GM18951 (cell line): ENCODE results near the gene HEATR5A.
"Not testable (repeated sequence)": the region's sequence is repeated elsewhere in the genome, so short reads cannot be mapped to it uniquely, and the experiment has no call there.

ENCODE experiments used
- POLR2A ChIP-seq: IDR thresholded peaks from 4 replicates; pipeline ENCODE4 v1.6.1; 2011; ENCODE audit warnings: mild to moderate bottlenecking; ENCODE audit not compliant: insufficient read length, insufficient read depth; ENCODE audit errors: extremely low read depth
- in situ Hi-C: fragments of 300-500 bp; cut with MboI; formaldehyde crosslinking; loops from one replicate; pipeline ENCODE4 v1.12.0; 2022; ENCODE audit warnings: low sequenced_read_pairs, mixed read lengths, inconsistent platforms; ENCODE audit not compliant: unreplicated experiment

HEATR5A gene

DNA sequence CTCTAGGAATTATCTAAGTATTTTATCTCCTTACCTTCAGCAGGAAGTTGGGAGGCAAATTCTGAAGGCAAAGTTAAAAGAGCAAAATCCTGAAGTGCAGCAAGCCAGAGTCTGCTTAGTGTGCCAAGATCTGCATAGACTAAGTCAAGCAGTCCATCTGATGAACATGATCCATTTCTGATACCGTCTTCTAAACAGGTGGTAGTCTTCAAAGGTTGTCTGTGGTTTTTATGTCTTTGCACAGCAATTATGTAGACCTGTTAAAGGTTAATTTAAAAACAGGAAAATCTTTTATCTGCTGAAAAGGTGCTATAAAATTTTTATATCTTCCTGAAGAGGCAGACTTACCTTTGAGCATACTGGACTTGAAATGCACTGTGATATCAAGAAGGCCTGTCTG lies 107.4 kb downstream of the HEATR5A start:
- TF ChIP-seq POLR2A: no peak
- in situ Hi-C loops: no loop called here

DNA sequence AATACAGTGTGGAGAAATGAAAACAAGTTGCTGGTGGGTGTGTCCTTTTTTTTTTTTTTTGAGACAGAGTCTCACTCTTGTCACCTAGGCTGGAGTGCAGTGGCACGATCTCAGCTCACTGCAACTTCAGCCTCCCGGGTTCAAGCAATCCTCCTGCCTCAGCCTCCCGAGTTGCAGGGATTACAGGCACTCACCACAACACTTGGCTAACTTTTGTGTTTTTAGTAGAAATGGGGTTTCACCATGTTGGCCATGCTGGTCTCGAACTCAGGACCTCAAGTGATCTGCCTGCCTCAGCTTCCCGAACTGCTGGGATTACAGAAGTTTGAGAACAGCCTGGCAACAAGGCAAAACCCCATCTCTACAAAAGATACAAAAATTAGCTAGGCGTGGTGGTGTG lies 108.0 kb downstream of the HEATR5A start:
- in situ Hi-C loops: not testable (repeated sequence)

DNA sequence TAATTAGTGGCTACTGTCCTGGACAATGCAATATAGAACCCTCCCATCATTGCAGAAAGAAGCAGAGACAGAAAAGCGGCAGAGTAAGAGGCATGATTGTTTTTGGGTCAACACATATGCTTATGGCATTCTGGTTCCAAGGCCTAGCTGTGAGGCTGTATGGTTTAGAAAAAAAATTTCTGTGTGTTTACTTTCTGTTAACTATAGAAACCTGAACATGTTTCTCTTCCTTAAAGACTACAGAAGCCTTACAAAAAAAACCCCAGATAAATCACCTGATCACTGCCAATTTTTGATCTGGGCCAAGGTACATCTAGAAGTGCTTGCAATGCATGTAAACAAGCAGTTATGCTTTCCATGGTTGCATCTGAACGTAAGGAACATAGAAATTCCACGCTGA lies 112.7 kb downstream of the HEATR5A start:
- no peak for TF ChIP-seq POLR2A
- in situ Hi-C loops: no loop called here

DNA sequence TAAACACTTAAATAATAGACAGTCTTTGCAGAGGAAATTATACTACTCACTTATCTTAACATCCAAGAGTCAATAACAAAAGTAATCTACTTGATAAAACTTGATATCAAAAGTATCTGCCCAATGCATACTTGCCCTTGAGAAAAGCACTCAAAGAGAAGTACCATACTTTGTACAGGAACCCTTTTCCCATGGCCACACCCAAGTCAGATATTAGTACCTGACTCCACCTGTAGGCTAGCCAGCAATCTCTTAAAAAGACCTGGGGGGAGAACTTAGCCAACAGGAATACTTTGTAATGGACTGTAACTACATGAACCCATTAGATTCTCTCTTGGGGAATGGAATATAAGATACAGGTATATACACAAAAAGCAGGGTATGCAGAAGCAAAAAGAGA lies 113.2 kb downstream of the HEATR5A start:
- in situ Hi-C loops: no loop called here
- no peak for TF ChIP-seq POLR2A

DNA sequence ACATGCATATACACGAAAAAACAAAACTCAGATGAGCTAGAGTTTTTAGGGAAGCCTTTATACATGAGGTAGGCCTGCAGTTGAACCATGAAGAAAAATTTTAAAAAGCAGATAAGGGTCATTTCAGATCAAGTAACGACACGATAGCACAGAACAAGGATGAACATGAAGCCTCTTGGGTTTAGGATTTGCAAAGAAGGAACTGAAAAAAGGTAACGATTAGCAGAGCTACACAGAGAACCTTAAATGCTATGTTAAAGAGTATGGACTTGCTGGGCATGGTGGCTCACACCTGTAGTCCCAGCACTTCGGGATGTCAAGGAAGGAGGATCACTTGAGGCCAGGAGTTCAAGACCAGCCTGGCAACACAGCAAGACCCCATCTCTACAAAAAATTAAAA lies 116.7 kb downstream of the HEATR5A start:
- in situ Hi-C loops: no loop called here
- no peak for TF ChIP-seq POLR2A

DNA sequence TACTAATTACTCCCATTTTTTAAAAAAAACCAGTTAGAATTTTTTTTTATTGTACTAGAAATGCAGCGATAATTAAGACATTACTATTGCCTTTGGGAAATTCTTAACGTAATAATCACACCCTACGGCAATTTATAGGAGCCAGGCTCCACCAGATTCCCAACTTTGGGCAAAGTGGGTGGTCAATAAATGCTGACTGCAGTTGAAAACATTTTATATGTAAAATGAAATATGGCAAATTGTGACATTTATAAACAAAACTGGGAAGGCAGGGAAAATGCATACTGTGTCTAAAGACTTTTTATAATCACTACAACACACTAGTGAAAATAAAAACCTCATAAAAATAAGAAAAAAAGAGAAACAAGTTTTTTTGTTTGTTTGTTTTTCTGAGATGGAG lies 119.5 kb downstream of the HEATR5A start:
- no peak for TF ChIP-seq POLR2A
- in situ Hi-C loops: no loop called here

DNA sequence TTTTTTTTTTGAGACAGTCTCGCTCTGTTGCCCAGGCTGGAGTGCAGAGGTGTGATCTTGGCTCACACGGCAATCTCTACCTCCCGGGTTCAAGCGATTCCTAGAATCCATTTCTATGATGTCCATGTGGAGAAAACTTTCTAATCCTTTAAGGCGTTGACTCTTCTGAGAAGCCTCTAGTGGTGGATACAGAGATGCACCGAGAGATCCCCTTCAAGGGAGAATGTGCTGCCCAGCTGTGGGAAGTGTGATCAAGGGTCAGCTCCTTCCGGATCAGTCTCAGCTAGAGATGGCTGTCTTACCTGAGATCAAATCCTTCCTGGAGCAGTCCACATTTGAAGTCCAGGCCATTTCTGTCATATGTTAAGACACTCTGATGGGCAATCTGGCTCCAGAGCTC lies 120.1 kb downstream of the HEATR5A start:
- TF ChIP-seq POLR2A: no peak
- in situ Hi-C loops: no loop called here

DNA sequence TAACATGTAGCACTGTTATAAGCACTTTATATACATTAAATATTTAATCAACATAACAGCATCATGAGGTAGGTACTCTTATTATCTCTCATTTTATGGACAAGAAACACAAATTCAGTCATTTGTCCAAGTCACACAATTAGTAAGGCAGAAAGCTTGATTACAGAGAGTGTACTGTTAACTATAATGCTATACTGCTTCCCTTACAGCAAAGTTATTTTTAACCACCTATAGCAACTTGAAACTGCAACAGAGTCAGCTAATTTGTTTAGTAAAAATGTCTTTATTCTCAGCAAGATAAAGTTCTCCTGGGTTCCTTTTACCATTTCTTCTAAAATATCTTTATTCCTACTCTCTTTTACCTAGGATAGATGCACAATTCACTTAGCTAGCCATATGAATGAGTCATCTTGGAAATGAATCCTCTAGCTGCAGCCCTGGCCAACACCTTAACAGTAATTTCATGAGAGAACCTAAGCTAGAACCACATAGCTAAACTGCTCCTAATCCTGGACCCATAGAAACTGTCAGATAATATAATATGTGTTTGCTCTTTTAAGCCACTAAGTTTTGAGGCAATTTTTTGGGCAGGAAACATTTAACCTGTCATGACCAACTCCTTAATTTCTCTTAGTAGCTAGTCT lies 122.5 kb downstream of the HEATR5A start:
- in situ Hi-C loops: no loop called here
- TF ChIP-seq POLR2A: no peak

DNA sequence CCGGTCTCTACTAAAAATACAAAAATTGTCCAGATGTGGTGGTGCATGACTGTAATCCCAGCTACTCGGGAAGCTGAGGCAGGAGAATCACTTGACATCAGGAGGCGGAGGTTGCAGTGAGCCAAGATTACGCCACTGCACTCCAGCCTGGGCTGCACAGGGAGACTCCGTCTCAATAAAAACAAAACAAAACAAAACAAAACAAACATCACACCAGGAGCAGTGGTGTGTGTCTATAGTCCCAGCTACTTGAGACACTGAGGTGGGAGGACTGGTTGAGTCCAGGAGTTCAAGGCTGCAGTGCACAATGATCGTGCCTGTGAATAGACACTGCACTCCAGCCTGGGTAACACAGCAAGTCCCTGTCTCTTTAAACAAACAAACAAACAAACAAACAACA lies 123.2 kb downstream of the HEATR5A start:
- in situ Hi-C loops: no loop called here
- TF ChIP-seq POLR2A: no peak

DNA sequence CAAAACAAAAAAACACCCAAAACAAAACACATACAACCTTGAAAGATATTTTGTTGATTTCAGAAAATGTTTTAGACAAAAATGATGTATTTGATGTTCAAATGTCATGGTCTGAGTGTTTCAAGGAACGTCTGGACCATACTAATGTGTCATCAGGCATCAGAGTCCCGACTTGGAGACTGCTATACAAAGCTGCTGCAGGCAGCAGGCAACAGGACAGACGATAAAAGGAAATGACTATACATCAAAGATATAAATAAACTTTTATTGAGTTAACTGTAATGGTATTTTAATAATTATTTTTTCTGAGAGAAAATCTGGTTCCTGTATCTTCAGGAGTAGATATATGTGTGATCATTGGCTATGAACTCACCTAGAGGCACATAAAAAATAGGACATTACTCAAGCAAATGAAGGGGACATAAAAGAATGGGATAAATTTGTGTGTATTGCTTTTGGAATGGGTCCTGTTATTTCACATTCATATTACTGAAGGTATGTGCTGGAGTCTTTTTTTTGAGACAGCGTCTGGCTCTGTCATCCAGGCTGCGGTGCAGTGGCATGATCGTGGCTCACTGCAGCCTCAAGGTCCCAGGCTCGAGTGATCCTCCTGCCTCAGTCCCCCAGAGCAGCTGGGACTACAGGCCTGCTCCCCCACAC lies 125.5 kb downstream of the HEATR5A start:
- TF ChIP-seq POLR2A: no peak
- in situ Hi-C loops: no loop called here

DNA sequence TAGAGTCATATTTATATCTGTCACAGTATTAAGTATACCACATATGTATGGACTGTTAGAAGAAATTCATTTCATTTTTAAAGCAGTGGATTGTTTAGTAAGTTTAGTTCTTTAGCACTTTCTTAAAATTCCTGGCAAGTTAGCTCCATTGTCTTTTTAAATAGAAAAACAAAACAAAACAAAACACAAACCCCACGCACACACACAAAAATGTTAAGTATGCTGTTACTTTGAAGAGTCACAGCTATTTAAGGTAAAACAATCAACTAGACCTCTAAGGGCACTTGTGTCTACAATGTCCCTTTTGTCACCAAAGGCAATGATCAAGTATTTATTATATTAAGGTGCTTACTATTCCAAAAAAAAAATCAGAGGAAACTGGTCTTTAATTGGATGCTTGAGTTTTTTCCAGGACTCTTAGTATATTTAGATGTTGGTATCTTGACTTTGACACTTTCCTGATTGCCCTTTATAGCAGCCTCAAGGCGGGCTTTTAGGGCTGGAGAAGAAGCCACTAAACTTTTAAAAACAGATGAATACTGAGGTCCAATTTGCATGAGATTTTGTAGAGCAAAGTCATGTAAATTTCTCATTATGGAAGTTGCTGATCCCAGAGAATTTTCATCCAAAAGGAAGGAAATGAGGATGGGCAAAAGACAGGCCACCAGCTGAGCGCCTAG lies 127.3 kb downstream of the HEATR5A start:
- in situ Hi-C loops: no loop called here
- no peak for TF ChIP-seq POLR2A

DNA sequence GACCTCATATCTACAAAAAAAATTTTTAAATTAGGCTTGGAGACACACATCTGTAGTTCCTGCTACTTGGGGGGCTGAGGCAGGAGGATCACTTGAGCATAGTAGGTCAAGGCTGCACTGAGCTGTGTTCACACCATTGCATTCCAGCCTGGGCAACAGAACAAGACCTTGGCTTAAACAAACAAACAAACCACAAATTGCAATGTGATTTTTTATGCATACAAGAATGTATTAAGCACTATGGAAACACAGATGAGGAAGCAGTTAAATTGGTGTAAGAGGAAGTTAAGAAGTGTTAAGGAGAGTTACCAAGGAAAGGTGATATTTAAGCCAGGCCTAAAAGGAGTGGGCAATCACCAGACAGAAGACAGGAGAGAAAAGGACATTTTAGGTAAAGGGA lies 129.1 kb downstream of the HEATR5A start:
- no peak for TF ChIP-seq POLR2A
- in situ Hi-C loops: no loop called here

DNA sequence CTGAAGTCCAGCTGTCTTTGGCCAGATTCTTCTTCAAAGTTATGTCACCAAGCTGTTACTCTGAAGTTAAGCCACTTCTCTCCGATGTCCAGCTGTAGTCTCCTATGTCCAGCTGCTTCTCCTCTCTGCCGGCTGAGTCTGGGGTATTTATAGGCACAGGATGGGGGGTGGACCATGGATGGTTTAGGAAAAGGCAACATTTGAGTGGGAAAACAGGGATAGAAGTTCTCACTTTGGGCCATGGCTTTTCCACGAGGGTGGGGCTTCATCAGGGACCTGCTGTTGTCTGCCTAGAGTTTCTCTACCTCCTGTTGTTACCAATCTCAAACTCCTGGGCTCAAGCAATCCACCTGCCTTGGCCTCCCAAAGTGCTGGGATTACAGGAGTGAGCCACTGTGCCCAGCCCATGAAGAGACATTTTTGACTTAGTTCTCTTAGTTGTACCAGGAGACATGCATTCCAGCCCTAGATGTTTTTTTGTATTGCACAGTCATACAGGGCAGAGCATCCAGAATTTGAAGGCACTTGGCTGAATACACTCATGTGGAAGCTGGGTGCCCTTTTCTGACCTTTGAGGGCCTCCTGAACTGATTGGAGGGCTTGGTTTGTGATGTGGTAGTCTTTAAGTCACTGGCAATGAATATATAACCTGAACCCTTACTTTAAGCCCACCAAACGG lies 132.9 kb downstream of the HEATR5A start:
- in situ Hi-C loops: no loop called here
- TF ChIP-seq POLR2A: no peak
